ENCODE results near the gene TRHDE.

Gene TRHDE

GRCh38 chr12:72272091-72272661 is at the start of gene TRHDE:
Gene TRHDE (plus strand): TSS chr12:72272370. CDS start chr12:72272644, 274 bp downstream.
- Histone ChIP-seq H3K4me1 (no peaks in the 10 kb centered on the region), H3K27ac (no peak within 1 kb of the TSS), H4K20me1 (no peaks in the 10 kb centered on the region), H3K27me3 (peaks cover 41% of the 10 kb centered on the region), H3K4me3 (peak within 1 kb of the TSS; percentile 59), H3K4me2 (peak within 1 kb of the TSS; percentile 63), H3K9ac (no peak within 1 kb of the TSS), H3K9me3 (peaks cover 28% of the 10 kb centered on the region), H3K36me3 (no peaks in the 10 kb centered on the region)
- no peak for TF ChIP-seq Cebpa-rat (IDR thresholded peaks at IDR 0.05)

GRCh38 chr12:72226510-72226909 is 45.7 kb upstream of the TRHDE start:
- Histone ChIP-seq H3K4me1 (no peaks in the 10 kb centered on the region), H3K9ac (no peak overlapping the region), H3K36me3 (no peaks in the 10 kb centered on the region), H3K27ac (no peak overlapping the region), H3K4me2 (no peak overlapping the region), H4K20me1 (no peaks in the 10 kb centered on the region), H3K4me3 (no peak overlapping the region), H3K27me3 (no peaks in the 10 kb centered on the region), H3K9me3 (no peaks in the 10 kb centered on the region)
- no peak for TF ChIP-seq Cebpa-rat (IDR thresholded peaks at IDR 0.05)

- Histone ChIP-seq H3K4me1 (no peaks in the 10 kb centered on the region), H3K27ac (no peak overlapping the region), H3K9me3 (no peaks in the 10 kb centered on the region), H4K20me1 (no peaks in the 10 kb centered on the region), H3K36me3 (no peaks in the 10 kb centered on the region), H3K27me3 (no peaks in the 10 kb centered on the region), H3K4me3 (no peak overlapping the region), H3K9ac (no peak overlapping the region), H3K4me2 (no peak overlapping the region)
- TF ChIP-seq Cebpa-rat (IDR thresholded peaks at IDR 0.05), result no peak
Observed at GRCh38 chr12:72228424-72228823, 43.7 kb upstream of the TRHDE start.

GRCh38 chr12:72230589-72230988 is 41.6 kb upstream of the TRHDE start:
- H3K27me3 ChIP-seq, result no peaks in the 10 kb centered on the region
- no peaks in the 10 kb centered on the region for H3K9me3 ChIP-seq
- H3K4me3 ChIP-seq, result no peak overlapping the region
- H3K4me1 ChIP-seq, result no peaks in the 10 kb centered on the region
- H3K27ac ChIP-seq, result no peak overlapping the region
- H4K20me1 ChIP-seq, result no peaks in the 10 kb centered on the region
- no peaks in the 10 kb centered on the region for H3K36me3 ChIP-seq
- no peak overlapping the region for H3K4me2 ChIP-seq
- TF ChIP-seq Cebpa-rat (IDR thresholded peaks at IDR 0.05), result no peak
- no peak overlapping the region for H3K9ac ChIP-seq

DNA sequence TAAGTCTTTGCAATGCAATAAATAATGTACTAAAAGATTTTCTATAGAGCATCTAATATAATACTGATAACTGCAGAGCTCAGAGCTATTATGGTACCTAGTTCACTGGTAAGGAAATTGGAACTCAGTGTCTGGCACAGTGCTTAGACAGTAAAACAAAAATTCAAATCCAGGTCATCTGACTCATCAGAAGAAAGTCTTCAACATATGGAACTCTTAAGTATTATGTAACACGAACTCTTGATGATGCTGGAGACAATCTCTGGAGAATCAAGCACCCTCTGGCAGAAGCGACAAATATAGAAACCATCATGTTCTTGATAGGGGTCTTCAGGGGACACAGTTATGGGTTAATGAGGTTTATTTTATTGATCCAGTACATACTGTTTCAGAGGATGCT is 37.3 kb upstream of the TRHDE start:
- no peak for TF ChIP-seq Cebpa-rat (IDR thresholded peaks at IDR 0.05)
- no peak overlapping the region for H3K27ac ChIP-seq
- no peak overlapping the region for H3K4me3 ChIP-seq
- H4K20me1 ChIP-seq, result no peaks in the 10 kb centered on the region
- H3K9me3 ChIP-seq, result no peaks in the 10 kb centered on the region
- no peaks in the 10 kb centered on the region for H3K27me3 ChIP-seq
- no peak overlapping the region for H3K9ac ChIP-seq
- H3K4me2 ChIP-seq, result no peak overlapping the region
- no peaks in the 10 kb centered on the region for H3K36me3 ChIP-seq
- no peaks in the 10 kb centered on the region for H3K4me1 ChIP-seq

GRCh38 chr12:72236071-72236705 is 36.0 kb upstream of the TRHDE start:
- H3K4me3 ChIP-seq, result no peak overlapping the region

DNA sequence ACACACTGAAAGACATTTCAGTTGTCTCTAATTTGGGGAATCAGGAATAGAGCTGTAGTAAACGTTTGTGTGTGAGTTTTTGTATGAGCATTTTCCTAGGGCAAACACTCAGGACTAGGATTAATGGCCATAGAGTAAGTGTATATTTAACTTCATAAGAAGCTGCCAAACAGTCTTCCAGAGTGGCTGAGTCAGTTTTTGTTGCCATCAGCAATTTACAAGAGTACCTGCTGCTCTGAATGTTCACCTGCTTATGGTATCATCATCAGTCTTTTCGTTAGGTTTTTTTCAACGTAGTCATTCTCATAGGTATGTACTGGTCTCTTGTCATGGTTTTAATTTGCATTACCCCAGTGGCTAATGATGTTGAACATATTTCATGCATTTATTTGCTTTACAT is 30.6 kb upstream of the TRHDE start:
- Histone ChIP-seq H3K27me3 (no peaks in the 10 kb centered on the region), H3K4me1 (no peaks in the 10 kb centered on the region), H3K9me3 (no peaks in the 10 kb centered on the region), H3K4me3 (no peak overlapping the region), H3K27ac (no peak overlapping the region), H3K9ac (no peak overlapping the region), H3K36me3 (no peaks in the 10 kb centered on the region), H3K4me2 (no peak overlapping the region), H4K20me1 (no peaks in the 10 kb centered on the region)
- no peak for TF ChIP-seq Cebpa-rat (IDR thresholded peaks at IDR 0.05)

More at GRCh38 chr12:72236071-72236705, 36.0 kb upstream of the TRHDE start:
- no peak for TF ChIP-seq Cebpa-rat (IDR thresholded peaks at IDR 0.05)
- H3K9me3 ChIP-seq, result no peaks in the 10 kb centered on the region
- H3K4me2 ChIP-seq, result no peak overlapping the region
- H3K9ac ChIP-seq, result no peak overlapping the region
- no peaks in the 10 kb centered on the region for H3K27me3 ChIP-seq
- no peaks in the 10 kb centered on the region for H3K36me3 ChIP-seq
- no peaks in the 10 kb centered on the region for H4K20me1 ChIP-seq
- no peaks in the 10 kb centered on the region for H3K4me1 ChIP-seq
- no peak overlapping the region for H3K27ac ChIP-seq

- H3K4me1 ChIP-seq, result no peaks in the 10 kb centered on the region
- no peak for TF ChIP-seq Cebpa-rat (IDR thresholded peaks at IDR 0.05)
- no peaks in the 10 kb centered on the region for H3K36me3 ChIP-seq
- no peaks in the 10 kb centered on the region for H3K9me3 ChIP-seq
- H3K9ac ChIP-seq, result no peak overlapping the region
- no peak overlapping the region for H3K27ac ChIP-seq
- H3K4me3 ChIP-seq, result no peak overlapping the region
- H3K27me3 ChIP-seq, result no peaks in the 10 kb centered on the region
- no peak overlapping the region for H3K4me2 ChIP-seq
- H4K20me1 ChIP-seq, result no peaks in the 10 kb centered on the region
Observed at GRCh38 chr12:72242946-72243345, 29.2 kb upstream of the TRHDE start.

- Histone ChIP-seq H3K36me3 (no peaks in the 10 kb centered on the region), H3K4me2 (no peak overlapping the region), H3K9me3 (no peaks in the 10 kb centered on the region), H3K4me3 (no peak overlapping the region), H4K20me1 (no peaks in the 10 kb centered on the region), H3K27ac (no peak overlapping the region), H3K4me1 (no peaks in the 10 kb centered on the region), H3K9ac (no peak overlapping the region), H3K27me3 (no peaks in the 10 kb centered on the region)
- TF ChIP-seq Cebpa-rat (IDR thresholded peaks at IDR 0.05), result no peak
Observed at GRCh38 chr12:72246370-72246769, 25.8 kb upstream of the TRHDE start.

- no peaks in the 10 kb centered on the region for H3K27me3 ChIP-seq
- H3K4me2 ChIP-seq, result no peak overlapping the region
- H4K20me1 ChIP-seq, result no peaks in the 10 kb centered on the region
- no peak for TF ChIP-seq Cebpa-rat (IDR thresholded peaks at IDR 0.05)
- no peak overlapping the region for H3K27ac ChIP-seq
- H3K9me3 ChIP-seq, result no peaks in the 10 kb centered on the region
- H3K4me3 ChIP-seq, result no peak overlapping the region
- no peak overlapping the region for H3K9ac ChIP-seq
- H3K4me1 ChIP-seq, result no peaks in the 10 kb centered on the region
- no peaks in the 10 kb centered on the region for H3K36me3 ChIP-seq
Observed at GRCh38 chr12:72250346-72250745, 21.8 kb upstream of the TRHDE start.
